Naive B cell (primary cell): ENCODE measurements around the gene TIGD4. TPM values are rescaled to one million over a fixed set of nuclear protein-coding genes. Genes with fewer than 3 reads are reported as not detected.

Experiments used
- ATAC-seq, 2 donors: fragments of 150-1000 bp; cut with Tn5 transposase; 2 replicates each; pipeline ENCODE4 v1.10.0; 2021; ENCODE audit warnings: low read depth in 2 of 2, mild to moderate bottlenecking in 2 of 2, moderate library complexity in 2 of 2
- DNase-seq: peaks from one replicate; pipeline ENCODE4 v3.0.0; 2022
- H3K27ac Mint-ChIP-seq, 6 donors: one replicate each; pipeline ENCODE4 v1.8.0; 2020 to 2022; ENCODE audit warnings: mild to moderate bottlenecking in 6 of 6, mixed read lengths in 6 of 6, moderate library complexity in 5 of 6, inconsistent platforms in 2 of 6
- H3K27me3 Mint-ChIP-seq, 3 donors: one replicate each; pipeline ENCODE4 v1.8.0; 2021 to 2022; ENCODE audit warnings: mixed read lengths in 3 of 3, mild to moderate bottlenecking in 1 of 3
- H3K36me3 Mint-ChIP-seq, 2 donors: one replicate each; pipeline ENCODE4 v1.8.0; 2020 to 2022; ENCODE audit warnings: mixed read lengths in 2 of 2, inconsistent platforms in 1 of 2, mild to moderate bottlenecking in 1 of 2
- H3K4me1 Mint-ChIP-seq, 3 donors: one replicate each; pipeline ENCODE4 v1.8.0; 2020 to 2022; ENCODE audit warnings: mixed read lengths in 3 of 3, inconsistent platforms in 1 of 3, mild to moderate bottlenecking in 1 of 3, moderate library complexity in 1 of 3
- H3K4me3 Mint-ChIP-seq, 8 donors: one replicate each; pipeline ENCODE4 v1.8.0; 2020 to 2022; ENCODE audit warnings: mild to moderate bottlenecking in 8 of 8, mixed read lengths in 8 of 8, moderate library complexity in 8 of 8, inconsistent platforms in 2 of 8
- H3K9me3 Mint-ChIP-seq, 7 donors: one replicate each; pipeline ENCODE4 v1.8.0; 2020 to 2022; ENCODE audit warnings: mixed read lengths in 7 of 7, mild to moderate bottlenecking in 5 of 7, inconsistent platforms in 2 of 7, moderate library complexity in 1 of 7
- polyA plus RNA-seq, 6 donors: library from polyadenylated mRNA; unstranded; fragments of 300-500 nt; fragmentation: Illumina TruSeq; gene quantifications; one replicate each; pipeline ENCODE4 v1.2.3, GENCODE V29; 2021; ENCODE audit warnings: low read depth in 6 of 6

The TIGD4 gene
- polyA plus RNA-seq, 6 donors from 2014 or later = 0.09 to 0.13 (median 0.12) TPM; not detected in 3

GRCh38 chr4:152731997-152732396 lies 47.5 kb downstream of the TIGD4 start:
- Mint-ChIP-seq H3K9me3 (no peaks in the 10 kb centered on the region), H3K4me3 (no peak overlapping the region), H3K27me3 (peaks cover 0 to 14% (median 5%) of the 10 kb centered on the region in 3 donors), H3K36me3 (no peaks in the 10 kb centered on the region), H3K27ac (no peak overlapping the region), H3K4me1 (peaks cover 23 to 29% (median 23%) of the 10 kb centered on the region in 3 donors)
- DNase-seq (no peak), ATAC-seq (no peak)

GRCh38 chr4:152729466-152729865 lies 50.1 kb downstream of the TIGD4 start:
- ATAC-seq (no peak), DNase-seq (no peak)
- Mint-ChIP-seq H3K36me3 (no peaks in the 10 kb centered on the region), H3K4me1 (peaks cover 15 to 20% (median 16%) of the 10 kb centered on the region in 3 donors), H3K4me3 (no peak overlapping the region), H3K27ac (no peak overlapping the region), H3K9me3 (no peaks in the 10 kb centered on the region), H3K27me3 (peaks cover 0 to 8% (median 0%) of the 10 kb centered on the region in 3 donors)

DNA sequence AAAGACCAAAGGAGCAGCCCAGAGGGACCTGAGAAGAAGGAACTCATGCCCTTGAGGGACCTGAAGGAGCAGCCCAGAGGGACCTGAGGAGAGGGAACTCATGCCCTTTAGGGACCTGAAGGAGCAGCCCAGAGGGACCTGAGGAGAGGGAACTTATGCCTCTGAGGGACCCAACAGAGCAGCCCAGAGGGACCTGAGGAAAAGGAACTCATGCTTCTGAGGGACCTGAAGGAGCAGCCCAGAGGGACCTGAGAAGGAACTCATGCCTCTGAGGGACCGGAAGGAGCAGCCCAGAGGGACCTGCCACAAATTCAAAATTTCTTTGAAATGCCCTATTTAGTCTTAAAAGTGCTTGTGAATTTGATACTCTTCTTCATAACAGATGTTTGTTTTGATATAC lies 51.2 kb downstream of the TIGD4 start:
- H3K27me3 Mint-ChIP-seq = peaks cover 0 to 10% (median 1%) of the 10 kb centered on the region in 3 donors
- no peaks in the 10 kb centered on the region for H3K36me3 Mint-ChIP-seq
- peaks cover 5 to 11% (median 8%) of the 10 kb centered on the region in 3 donors for H3K4me1 Mint-ChIP-seq
- no peaks in the 10 kb centered on the region for H3K9me3 Mint-ChIP-seq
- no peak overlapping the region for H3K27ac Mint-ChIP-seq
- ATAC-seq (no peak), DNase-seq (no peak)
- H3K4me3 Mint-ChIP-seq = no peak overlapping the region

DNA sequence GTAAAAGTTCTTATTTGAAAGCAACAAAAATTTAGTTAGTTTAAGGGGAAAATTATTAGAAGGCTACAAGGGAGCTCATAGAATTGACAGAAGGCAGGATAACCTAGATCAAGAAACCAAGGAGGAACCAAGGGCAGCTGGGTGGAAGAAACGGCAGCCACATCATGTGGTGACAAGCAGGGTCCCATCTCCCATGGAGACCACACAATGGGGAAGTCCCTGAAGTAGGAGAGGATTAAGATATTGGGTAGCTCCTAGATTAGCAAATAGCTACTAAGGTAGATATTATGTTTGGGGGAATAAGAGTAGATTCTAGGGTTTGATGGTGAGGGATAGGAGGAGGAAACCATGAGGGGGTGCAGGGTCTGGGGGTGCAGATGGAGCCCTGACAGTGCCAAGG lies 51.7 kb downstream of the TIGD4 start:
- Mint-ChIP-seq H3K27me3 (peaks cover 4 to 15% (median 6%) of the 10 kb centered on the region in 3 donors), H3K27ac (no peak overlapping the region), H3K4me3 (peak overlapping the region in 1 of 8 donors; percentile 14), H3K9me3 (peaks cover 0 to 5% (median 0%) of the 10 kb centered on the region in 7 donors), H3K4me1 (peaks cover 5 to 11% (median 8%) of the 10 kb centered on the region in 3 donors), H3K36me3 (no peaks in the 10 kb centered on the region)
- peak in 1 of 2 donors; percentile 63 for ATAC-seq
- no peak for DNase-seq

GRCh38 chr4:152724494-152724893 lies 55.0 kb downstream of the TIGD4 start:
- peaks cover 0 to 5% (median 0%) of the 10 kb centered on the region in 7 donors for H3K9me3 Mint-ChIP-seq
- peaks cover 5 to 11% (median 8%) of the 10 kb centered on the region in 3 donors for H3K4me1 Mint-ChIP-seq
- no peaks in the 10 kb centered on the region for H3K36me3 Mint-ChIP-seq
- no peak overlapping the region for H3K4me3 Mint-ChIP-seq
- peaks cover 4 to 15% (median 6%) of the 10 kb centered on the region in 3 donors for H3K27me3 Mint-ChIP-seq
- ATAC-seq = no peak
- DNase-seq = no peak
- peak overlapping the region in 1 of 6 donors; percentile 40 for H3K27ac Mint-ChIP-seq

DNA sequence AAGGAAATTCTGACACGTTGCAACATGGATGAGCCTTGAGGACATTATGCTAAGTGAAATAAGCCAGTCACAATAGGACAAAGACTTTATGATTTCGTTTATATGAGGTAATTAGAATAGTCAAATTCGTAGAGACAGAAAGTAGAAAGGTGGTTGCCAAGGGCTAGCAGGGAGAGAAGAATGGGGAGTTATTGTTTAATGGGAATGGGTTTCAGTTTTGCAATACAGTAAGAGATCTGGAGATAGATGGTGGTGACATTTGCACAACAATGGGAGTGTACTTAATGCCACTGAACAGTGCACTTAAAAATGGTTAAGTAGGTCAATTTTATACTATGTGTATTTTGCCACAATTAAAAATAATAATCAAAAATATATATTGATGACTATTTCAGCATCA lies 56.3 kb downstream of the TIGD4 start:
- no peaks in the 10 kb centered on the region for H3K36me3 Mint-ChIP-seq
- peaks cover 0 to 5% (median 0%) of the 10 kb centered on the region in 7 donors for H3K9me3 Mint-ChIP-seq
- ATAC-seq (no peak), DNase-seq (no peak)
- no peak overlapping the region for H3K4me3 Mint-ChIP-seq
- peaks cover 9 to 14% (median 11%) of the 10 kb centered on the region in 3 donors for H3K4me1 Mint-ChIP-seq
- H3K27me3 Mint-ChIP-seq = peaks cover 4 to 15% (median 6%) of the 10 kb centered on the region in 3 donors
- no peak overlapping the region for H3K27ac Mint-ChIP-seq

- H3K4me3 Mint-ChIP-seq = no peak overlapping the region
- H3K27ac Mint-ChIP-seq = peak overlapping the region in 1 of 6 donors; percentile 42
Observed at GRCh38 chr4:152719801-152720556, 59.6 kb downstream of the TIGD4 start.

More at GRCh38 chr4:152719801-152720556, 59.6 kb downstream of the TIGD4 start:
- H3K9me3 Mint-ChIP-seq = peaks cover 0 to 12% (median 4%) of the 10 kb centered on the region in 7 donors
- H3K36me3 Mint-ChIP-seq = peaks cover 0 to 7% of the 10 kb centered on the region in 2 donors
- peaks cover 4 to 8% (median 6%) of the 10 kb centered on the region in 3 donors for H3K27me3 Mint-ChIP-seq
- ATAC-seq (no peak), DNase-seq (no peak)
- peaks cover 6 to 9% (median 8%) of the 10 kb centered on the region in 3 donors for H3K4me1 Mint-ChIP-seq

Other genes with a start within 250 kb of the TIGD4 start
- gene FBXW7, start 243.6 kb downstream of the TIGD4 start, polyA plus RNA-seq = 10 to 100 TPM; 35.6 to 64.2 (median 39.0) TPM
- 100 to 1,000 TPM; 125 to 213 (median 155) TPM for gene TMEM154, start 99.7 kb downstream of the TIGD4 start, polyA plus RNA-seq
- gene ARFIP1, start 224 bp upstream of the TIGD4 start, polyA plus RNA-seq = 10 to 100 TPM; 21.4 to 32.7 (median 27.8) TPM
- not detected for gene FHDC1, start 156.6 kb upstream of the TIGD4 start, polyA plus RNA-seq